GM12878 (cell line): ENCODE data around the gene USP28.

Experiments
- CEBPB ChIP-seq, 2 experiments: fragments of 150-350 bp in 1 of 2; IDR thresholded peaks; 2 replicates each; pipeline ENCODE4 v1.6.1; 2012 to 2014; ENCODE audit warnings: low read depth in 2 of 2, low read length in 2 of 2, borderline replicate concordance in 1 of 2, inconsistent platforms in 1 of 2
- CTCF ChIP-seq, 3 experiments: IDR thresholded peaks in 2 of 3; conservative IDR thresholded peaks in 1 of 3; 2 replicates each; pipeline ENCODE4 v1.5.1; 2011; ENCODE audit warnings: low read depth in 3 of 3, low read length in 3 of 3, mild to moderate bottlenecking in 3 of 3, control low read depth in 2 of 3, moderate library complexity in 2 of 3, inconsistent platforms in 1 of 3, mixed read lengths in 1 of 3; ENCODE audit not compliant: control insufficient read depth in 2 of 3, insufficient read depth in 1 of 3; ENCODE audit errors: extremely low read depth in 1 of 3
- EP300 ChIP-seq, 2 experiments: fragments of 150-350 bp in 1 of 2; IDR thresholded peaks; 2 replicates each; pipeline ENCODE4 v1.6.1; 2011 to 2012; ENCODE audit warnings: low read depth in 2 of 2, low read length in 2 of 2, borderline replicate concordance in 1 of 2, improper control_type of control experiment in 1 of 2, inconsistent platforms in 1 of 2; ENCODE audit not compliant: control insufficient read depth in 1 of 2
- EZH2 ChIP-seq: IDR thresholded peaks from 2 replicates; pipeline ENCODE4 v1.6.1; 2012; ENCODE audit warnings: low read depth, mild to moderate bottlenecking, control low read depth, inconsistent platforms, low read length, borderline replicate concordance; ENCODE audit not compliant: control insufficient read depth
- POLR2A ChIP-seq: IDR thresholded peaks from 2 replicates; pipeline ENCODE4 v1.6.1; 2011; ENCODE audit warnings: low read depth, mild to moderate bottlenecking, low read length

- TF ChIP-seq CTCF (IDR thresholded peaks at IDR 0.05 in 2 of 3, conservative IDR thresholded peaks at IDR 0.05 in 1 of 3; ENCODE audit: control insufficient read depth in 2 of 3, extremely low read depth in 1 of 3, insufficient read depth in 1 of 3, low read depth in 3 of 3, low read length in 3 of 3): no peak
- no peak for TF ChIP-seq EZH2
- no peak for TF ChIP-seq CEBPB (IDR thresholded peaks at IDR 0.05; ENCODE audit: borderline replicate concordance in 1 of 2, low read depth in 2 of 2, low read length in 2 of 2)
- TF ChIP-seq POLR2A: no peak
- TF ChIP-seq EP300 (IDR thresholded peaks at IDR 0.05; ENCODE audit: borderline replicate concordance in 1 of 2, control insufficient read depth in 1 of 2, low read depth in 2 of 2, low read length in 2 of 2): no peak
Measured at GRCh38 chr11:113849713-113850112, 25.7 kb downstream of the USP28 start.
